GM23248 (cell line): Measurements from ENCODE around the gene PRXL2B. TPM values are rescaled to one million over a fixed set of nuclear protein-coding genes. Genes with fewer than 3 reads are reported as not detected.

Experiments
- DNase-seq: peaks from one replicate; pipeline ENCODE4 v3.0.0-alpha.2; 2015
- H2AFZ ChIP-seq: fragments of 200-600 bp; sonication (generic); 2 replicates; pipeline ENCODE4 v1.6.1; 2016; ENCODE audit warnings: antibody characterized with exemption
- H3F3A ChIP-seq: fragments of 200-600 bp; sonication (generic); 2 replicates; pipeline ENCODE4 v1.6.1; 2016; ENCODE audit warnings: mild to moderate bottlenecking, antibody characterized with exemption, mixed run types; ENCODE audit not compliant: insufficient read depth
- H3K27ac ChIP-seq: fragments of 200-600 bp; sonication (generic); 2 replicates; pipeline ENCODE4 v1.5.1; 2016; ENCODE audit warnings: mild to moderate bottlenecking
- H3K27me3 ChIP-seq: fragments of 200-600 bp; sonication (generic); replicated peaks from 2 replicates; pipeline ENCODE4 v1.6.1; 2016; ENCODE audit warnings: mild to moderate bottlenecking; ENCODE audit not compliant: insufficient read depth
- H3K36me3 ChIP-seq: fragments of 200-600 bp; sonication (generic); 2 replicates; pipeline ENCODE4 v1.6.1; 2016; ENCODE audit warnings: low read depth, mild to moderate bottlenecking
- H3K4me1 ChIP-seq: fragments of 200-600 bp; sonication (generic); 2 replicates; pipeline ENCODE4 v1.6.1; 2016; ENCODE audit warnings: mild to moderate bottlenecking; ENCODE audit not compliant: insufficient read depth
- H3K4me2 ChIP-seq: fragments of 200-600 bp; sonication (generic); one replicate; pipeline ENCODE4 v1.6.1; 2016; ENCODE audit warnings: mild to moderate bottlenecking; ENCODE audit not compliant: unreplicated experiment
- H3K4me3 ChIP-seq: fragments of 200-600 bp; sonication (generic); 2 replicates; pipeline ENCODE4 v1.5.1; 2016; ENCODE audit warnings: mild to moderate bottlenecking
- H3K79me2 ChIP-seq: fragments of 200-600 bp; sonication (generic); 2 replicates; pipeline ENCODE4 v1.6.1; 2016; ENCODE audit warnings: mild to moderate bottlenecking; ENCODE audit not compliant: insufficient read depth
- H3K9ac ChIP-seq: fragments of 200-600 bp; sonication (generic); 2 replicates; pipeline ENCODE4 v1.6.1; 2016; ENCODE audit warnings: mild to moderate bottlenecking
- H3K9me2 ChIP-seq: fragments of 200-600 bp; sonication (generic); 2 replicates; pipeline ENCODE4 v1.6.1; 2016; ENCODE audit warnings: mixed run types, mild to moderate bottlenecking, moderate library complexity; ENCODE audit not compliant: insufficient read depth
- H3K9me3 ChIP-seq: fragments of 200-600 bp; sonication (generic); one replicate; pipeline ENCODE4 v1.6.1; 2017; ENCODE audit warnings: low read depth
- H4K20me1 ChIP-seq: fragments of 200-600 bp; sonication (generic); 2 replicates; pipeline ENCODE4 v1.6.0; 2016; ENCODE audit not compliant: insufficient read depth
- EZH2 ChIP-seq: fragments of 200-600 bp; sonication (generic); IDR thresholded peaks from 2 replicates; pipeline ENCODE4 v1.6.1; 2018; ENCODE audit warnings: antibody characterized with exemption, mild to moderate bottlenecking; ENCODE audit not compliant: insufficient read depth, poor library complexity, severe bottlenecking
- EZH2phosphoT487 ChIP-seq: fragments of 200-600 bp; sonication (generic); IDR thresholded peaks from 2 replicates; pipeline ENCODE4 v1.6.1; 2018; ENCODE audit warnings: antibody characterized with exemption, moderate library complexity, mild to moderate bottlenecking, low read depth; ENCODE audit not compliant: insufficient read depth
- WGBS, 2 experiments: methylation state at CpG; one replicate each; pipeline ENCODE4 v1.1.6; 2015 to 2017; ENCODE audit warnings: low lambda C conversion rate in 2 of 2, low coverage in 1 of 2; ENCODE audit errors: missing lambda C conversion rate in 2 of 2; 5-methylcytosine and 5-hydroxymethylcytosine counted together
- in situ Hi-C: fragments of 300-500 bp; cut with MboI; formaldehyde crosslinking; loops from 2 replicates; pipeline ENCODE4 v1.15.0; 2020
- polyA plus RNA-seq: library from polyadenylated mRNA; unstranded; fragments of >200 nt; fragmentation: Nextera tagmentation; extraction: Ambion mirVana; gene quantifications from 2 replicates; pipeline ENCODE4 v1.2.1, GENCODE V29; 2016
- total RNA-seq: library from RNA; depleted of rRNA; stranded (reverse); fragments of >200 nt; shearing (Covaris generic); gene quantifications from 2 replicates; pipeline ENCODE4 v1.2.3, GENCODE V29; 2014

Gene PRXL2B
- total and polyA plus RNA-seq, 2 experiments from 2014 or later: 11.3 to 13.5 TPM

GRCh38 chr1:2558420-2558819 lies 28.2 kb upstream of the PRXL2B start:
- in situ Hi-C loops: no loop called here
- Histone ChIP-seq H3K9ac (no peak overlapping the region), H3F3A (no peaks in the 10 kb centered on the region), H3K4me2 (no peak overlapping the region), H3K4me1 (0 out of 2 replicates have a peak, but pooled peaks cover 5% of the 10 kb centered on the region), H3K27me3 (no peaks in the 10 kb centered on the region), H3K79me2 (no peaks in the 10 kb centered on the region), H3K9me3 (no peaks in the 10 kb centered on the region), H2AFZ (no peak overlapping the region), H3K9me2 (no peaks in the 10 kb centered on the region), H3K36me3 (no peaks in the 10 kb centered on the region), H3K27ac (no peak overlapping the region), H3K4me3 (no peak overlapping the region), H4K20me1 (no peaks in the 10 kb centered on the region)
- no peak for TF ChIP-seq EZH2phosphoT487
- TF ChIP-seq EZH2: no peak
- WGBS, 2 experiments: 94 to 96% methylated on average over 11 to 12 of the region's 12 CpGs
- no peak for DNase-seq

- H3K9me3 ChIP-seq: no peaks in the 10 kb centered on the region
- no peaks in the 10 kb centered on the region for H3K79me2 ChIP-seq
- TF ChIP-seq EZH2: no peak
- TF ChIP-seq EZH2phosphoT487: no peak
- H3K4me1 ChIP-seq: 0 out of 2 replicates have a peak, but pooled peaks cover 5% of the 10 kb centered on the region
- H3K9me2 ChIP-seq: no peaks in the 10 kb centered on the region
- no peaks in the 10 kb centered on the region for H3K36me3 ChIP-seq
- H3K9ac ChIP-seq: no peak overlapping the region
- H3K27me3 ChIP-seq: no peaks in the 10 kb centered on the region
- H3F3A ChIP-seq: no peaks in the 10 kb centered on the region
- no peak for DNase-seq
- WGBS, 2 experiments: 94 to 98% methylated on average over 6 of the region's 6 CpGs
- in situ Hi-C loops: no loop called here
- no peaks in the 10 kb centered on the region for H4K20me1 ChIP-seq
- no peak overlapping the region for H3K4me3 ChIP-seq
- no peak overlapping the region for H3K27ac ChIP-seq
- no peak overlapping the region for H2AFZ ChIP-seq
- H3K4me2 ChIP-seq: no peak overlapping the region
These were observed 27.7 kb upstream of the PRXL2B start for GRCh38 chr1:2558861-2559260.

- in situ Hi-C loops: no loop called here
- H3K27ac ChIP-seq: no peak overlapping the region
These were observed 26.9 kb upstream of the PRXL2B start for GRCh38 chr1:2559509-2560298.

GRCh38 chr1:2560299-2561073 lies 26.1 kb upstream of the PRXL2B start:
- no peaks in the 10 kb centered on the region for H4K20me1 ChIP-seq
- no peak overlapping the region for H3K4me2 ChIP-seq
- peaks cover 7% of the 10 kb centered on the region for H3K27me3 ChIP-seq
- no peak overlapping the region for H3K27ac ChIP-seq
- no peak for TF ChIP-seq EZH2
- no peaks in the 10 kb centered on the region for H3K79me2 ChIP-seq
- no peaks in the 10 kb centered on the region for H3K36me3 ChIP-seq
- H3K9me3 ChIP-seq: no peaks in the 10 kb centered on the region
- no peak overlapping the region for H2AFZ ChIP-seq
- H3K9ac ChIP-seq: no peak overlapping the region
- 0 out of 2 replicates have a peak, but pooled peaks cover 5% of the 10 kb centered on the region for H3K4me1 ChIP-seq
- 84 to 92% methylated on average over 13 to 14 of the region's 15 CpGs for WGBS, 2 experiments
- in situ Hi-C loops: no loop called here
- DNase-seq: no peak
- H3F3A ChIP-seq: no peaks in the 10 kb centered on the region
- H3K9me2 ChIP-seq: no peaks in the 10 kb centered on the region
- H3K4me3 ChIP-seq: no peak overlapping the region

More at GRCh38 chr1:2559509-2560298, 26.9 kb upstream of the PRXL2B start:
- no peaks in the 10 kb centered on the region for H4K20me1 ChIP-seq
- TF ChIP-seq EZH2phosphoT487: no peak
- no peak for TF ChIP-seq EZH2
- no peaks in the 10 kb centered on the region for H3K36me3 ChIP-seq
- H2AFZ ChIP-seq: no peak overlapping the region
- no peaks in the 10 kb centered on the region for H3F3A ChIP-seq
- H3K9ac ChIP-seq: no peak overlapping the region
- H3K4me1 ChIP-seq: 0 out of 2 replicates have a peak, but pooled peaks cover 5% of the 10 kb centered on the region
- H3K9me2 ChIP-seq: no peaks in the 10 kb centered on the region
- H3K9me3 ChIP-seq: no peaks in the 10 kb centered on the region
- WGBS, 2 experiments: 83 to 86% methylated on average over 30 to 35 of the region's 35 CpGs
- no peak overlapping the region for H3K4me3 ChIP-seq
- no peak for DNase-seq
- H3K27me3 ChIP-seq: no peaks in the 10 kb centered on the region
- H3K4me2 ChIP-seq: no peak overlapping the region
- H3K79me2 ChIP-seq: no peaks in the 10 kb centered on the region
